Duodenal mucosa (tissue), 2 donors: ENCODE results near the gene SYT1.

ENCODE experiments used
- H3K27ac ChIP-seq: one replicate; pipeline ENCODE4 v1.7.0; 2013; ENCODE audit warnings: low read depth, low read length
- H3K27me3 ChIP-seq, 2 donors: one replicate each; pipeline ENCODE4 v1.7.0; 2013; ENCODE audit warnings: low read length in 2 of 2, control low read depth in 1 of 2; ENCODE audit not compliant: insufficient read depth in 2 of 2, control insufficient read depth in 1 of 2
- H3K36me3 ChIP-seq, 2 donors: one replicate each; pipeline ENCODE4 v1.7.0; 2013; ENCODE audit warnings: low read length in 2 of 2, control low read depth in 1 of 2; ENCODE audit not compliant: insufficient read depth in 2 of 2, control insufficient read depth in 1 of 2
- H3K4me1 ChIP-seq, 2 donors: one replicate each; pipeline ENCODE4 v1.7.0; 2013; ENCODE audit warnings: low read length in 2 of 2, control low read depth in 1 of 2; ENCODE audit not compliant: insufficient read depth in 2 of 2, control insufficient read depth in 1 of 2
- H3K4me3 ChIP-seq, 2 donors: one replicate each; pipeline ENCODE4 v1.7.0; 2013; ENCODE audit warnings: low read length in 2 of 2, low read depth in 1 of 2
- H3K9ac ChIP-seq, 2 donors: one replicate each; pipeline ENCODE4 v1.7.0; 2013; ENCODE audit warnings: low read length in 2 of 2, low read depth in 1 of 2
- H3K9me3 ChIP-seq, 2 donors: one replicate each; pipeline ENCODE4 v1.7.0; 2013; ENCODE audit warnings: low read length in 2 of 2, control low read depth in 1 of 2; ENCODE audit not compliant: control insufficient read depth in 1 of 2

Gene SYT1

GRCh38 chr12:79069009-79069408 lies 204.4 kb downstream of the SYT1 start:
- no peaks in the 10 kb centered on the region for H3K9me3 ChIP-seq
- H3K27me3 ChIP-seq, result no peaks in the 10 kb centered on the region
- no peaks in the 10 kb centered on the region for H3K4me1 ChIP-seq
- H3K9ac ChIP-seq, result no peak overlapping the region
- no peaks in the 10 kb centered on the region for H3K36me3 ChIP-seq
- no peak overlapping the region for H3K27ac ChIP-seq
- no peak overlapping the region for H3K4me3 ChIP-seq

- no peak overlapping the region for H3K9ac ChIP-seq
- no peaks in the 10 kb centered on the region for H3K27me3 ChIP-seq
- no peaks in the 10 kb centered on the region for H3K4me1 ChIP-seq
- no peaks in the 10 kb centered on the region for H3K9me3 ChIP-seq
- H3K4me3 ChIP-seq, result no peak overlapping the region
- no peak overlapping the region for H3K27ac ChIP-seq
- no peaks in the 10 kb centered on the region for H3K36me3 ChIP-seq
These were observed 206.9 kb downstream of the SYT1 start for GRCh38 chr12:79071498-79071897.

GRCh38 chr12:79073506-79073905 lies 208.9 kb downstream of the SYT1 start:
- Histone ChIP-seq H3K4me3 (no peak overlapping the region), H3K27me3 (no peaks in the 10 kb centered on the region), H3K9ac (no peak overlapping the region), H3K27ac (no peak overlapping the region), H3K36me3 (no peaks in the 10 kb centered on the region), H3K4me1 (no peaks in the 10 kb centered on the region), H3K9me3 (no peaks in the 10 kb centered on the region)

- no peaks in the 10 kb centered on the region for H3K27me3 ChIP-seq
- no peak overlapping the region for H3K4me3 ChIP-seq
- H3K9me3 ChIP-seq, result no peaks in the 10 kb centered on the region
- H3K27ac ChIP-seq, result no peak overlapping the region
- H3K9ac ChIP-seq, result no peak overlapping the region
- no peaks in the 10 kb centered on the region for H3K36me3 ChIP-seq
- no peaks in the 10 kb centered on the region for H3K4me1 ChIP-seq
These were observed 218.0 kb downstream of the SYT1 start for GRCh38 chr12:79082595-79082994.

- H3K9ac ChIP-seq, result no peak overlapping the region
These were observed 218.6 kb downstream of the SYT1 start for GRCh38 chr12:79083181-79083580.

GRCh38 chr12:79085106-79085682 lies 220.6 kb downstream of the SYT1 start:
- H3K9ac ChIP-seq, result no peak overlapping the region
- no peaks in the 10 kb centered on the region for H3K36me3 ChIP-seq
- H3K4me1 ChIP-seq, result no peaks in the 10 kb centered on the region
- H3K27me3 ChIP-seq, result no peaks in the 10 kb centered on the region
- no peaks in the 10 kb centered on the region for H3K9me3 ChIP-seq
- no peak overlapping the region for H3K27ac ChIP-seq
- H3K4me3 ChIP-seq, result no peak overlapping the region

More at GRCh38 chr12:79083181-79083580, 218.6 kb downstream of the SYT1 start:
- no peak overlapping the region for H3K27ac ChIP-seq
- no peaks in the 10 kb centered on the region for H3K4me1 ChIP-seq
- no peaks in the 10 kb centered on the region for H3K27me3 ChIP-seq
- H3K36me3 ChIP-seq, result no peaks in the 10 kb centered on the region
- no peak overlapping the region for H3K4me3 ChIP-seq
- H3K9me3 ChIP-seq, result no peaks in the 10 kb centered on the region

- no peaks in the 10 kb centered on the region for H3K36me3 ChIP-seq
- no peak overlapping the region for H3K9ac ChIP-seq
- H3K4me1 ChIP-seq, result no peaks in the 10 kb centered on the region
- no peak overlapping the region for H3K27ac ChIP-seq
- no peaks in the 10 kb centered on the region for H3K9me3 ChIP-seq
- H3K4me3 ChIP-seq, result no peak overlapping the region
- no peaks in the 10 kb centered on the region for H3K27me3 ChIP-seq
These were observed 222.1 kb downstream of the SYT1 start for GRCh38 chr12:79086541-79087296.

GRCh38 chr12:79098530-79098929 lies 234.0 kb downstream of the SYT1 start:
- no peak overlapping the region for H3K27ac ChIP-seq
- H3K4me3 ChIP-seq, result no peak overlapping the region
- no peaks in the 10 kb centered on the region for H3K9me3 ChIP-seq
- no peaks in the 10 kb centered on the region for H3K27me3 ChIP-seq
- no peak overlapping the region for H3K9ac ChIP-seq
- H3K36me3 ChIP-seq, result no peaks in the 10 kb centered on the region
- no peaks in the 10 kb centered on the region for H3K4me1 ChIP-seq

GRCh38 chr12:79108962-79109361 lies 244.4 kb downstream of the SYT1 start:
- H3K4me3 ChIP-seq, result no peak overlapping the region
- H3K27ac ChIP-seq, result no peak overlapping the region
- no peaks in the 10 kb centered on the region for H3K9me3 ChIP-seq
- no peak overlapping the region for H3K9ac ChIP-seq
- no peaks in the 10 kb centered on the region for H3K36me3 ChIP-seq
- H3K4me1 ChIP-seq, result no peaks in the 10 kb centered on the region
- no peaks in the 10 kb centered on the region for H3K27me3 ChIP-seq

GRCh38 chr12:79114896-79115295 lies 250.3 kb downstream of the SYT1 start:
- Histone ChIP-seq H3K36me3 (no peaks in the 10 kb centered on the region), H3K4me1 (no peaks in the 10 kb centered on the region), H3K9me3 (no peaks in the 10 kb centered on the region), H3K27me3 (no peaks in the 10 kb centered on the region), H3K9ac (no peak overlapping the region), H3K4me3 (no peak overlapping the region), H3K27ac (no peak overlapping the region)
